Measurements from ENCODE around the gene GAS2.

Gene GAS2

DNA sequence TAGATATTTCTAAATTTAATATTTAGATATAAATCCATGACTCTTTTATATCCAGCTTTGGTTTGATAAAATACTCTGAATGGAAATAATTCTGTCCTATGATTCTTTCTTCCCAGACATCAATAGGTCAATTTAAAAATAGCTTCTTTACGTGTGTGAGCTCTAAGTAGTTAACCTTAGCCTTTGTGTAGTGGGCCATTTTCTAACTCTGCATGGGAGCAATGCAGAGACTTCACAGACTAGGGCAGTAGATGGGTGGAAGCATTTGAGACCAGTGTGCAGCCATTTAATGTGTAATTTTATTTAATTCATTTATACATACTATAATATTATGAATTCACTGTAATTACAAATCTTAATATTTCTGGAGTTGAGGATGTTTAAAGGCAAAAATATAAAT is 23.8 kb downstream of the GAS2 start:
- no peak for DNase-seq
- Mint-ChIP-seq H3K27ac (no peak overlapping the region), H3K36me3 (ENCODE audit: low read depth) (no peaks in the 10 kb centered on the region), H3K4me3 (no peak overlapping the region), H3K9me3 (no peaks in the 10 kb centered on the region), H3K27me3 (no peaks in the 10 kb centered on the region), H3K4me1 (ENCODE audit: low read depth) (peaks cover 13% of the 10 kb centered on the region)

DNA sequence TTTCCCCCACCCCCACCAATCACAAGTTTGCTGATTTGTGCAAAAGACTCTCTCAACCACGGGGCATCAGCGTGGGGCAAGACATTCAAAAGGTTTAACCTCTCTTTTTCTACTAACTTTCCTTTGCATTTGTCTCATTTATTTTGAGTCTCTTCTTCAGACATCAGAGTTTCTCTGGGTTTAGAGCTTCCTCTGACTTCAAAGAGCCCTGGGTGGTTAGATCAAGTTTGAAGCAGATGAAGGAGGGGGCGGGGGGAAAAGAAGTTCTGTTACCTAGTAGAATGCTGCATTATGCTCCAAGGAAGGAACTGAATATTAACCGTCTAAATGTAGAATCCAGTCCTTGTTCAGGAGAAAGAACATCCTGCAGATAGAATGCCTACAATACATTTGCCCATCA is 24.5 kb downstream of the GAS2 start:
- H3K4me3 Mint-ChIP-seq: peak overlapping the region; percentile 45
- DNase-seq: no peak
- H3K9me3 Mint-ChIP-seq: no peaks in the 10 kb centered on the region
- no peaks in the 10 kb centered on the region for H3K27me3 Mint-ChIP-seq
- no peaks in the 10 kb centered on the region for H3K36me3 Mint-ChIP-seq (ENCODE audit: low read depth)
- peak overlapping the region; percentile 81 for H3K27ac Mint-ChIP-seq
- peaks cover 13% of the 10 kb centered on the region for H3K4me1 Mint-ChIP-seq (ENCODE audit: low read depth)

DNA sequence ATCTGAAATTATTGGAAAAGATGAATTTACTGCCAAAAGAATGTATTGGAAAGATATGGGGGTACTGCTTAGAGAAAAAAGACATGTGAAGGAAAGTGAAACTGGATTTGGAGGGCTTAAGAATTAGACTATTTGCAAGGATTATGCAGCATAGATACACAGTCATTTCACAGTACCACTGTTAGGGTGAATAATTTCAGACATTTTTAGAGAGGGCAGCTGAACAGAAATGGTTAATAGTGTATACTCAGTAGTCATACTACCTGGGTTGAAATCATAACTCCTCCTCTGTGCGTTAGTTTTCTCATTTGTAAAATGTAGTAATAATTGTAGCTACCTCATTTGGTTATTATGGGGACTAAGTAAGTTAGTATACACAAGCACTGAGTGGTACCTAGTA is 33.0 kb downstream of the GAS2 start:
- no peaks in the 10 kb centered on the region for H3K27me3 Mint-ChIP-seq
- no peak overlapping the region for H3K4me3 Mint-ChIP-seq
- no peak for DNase-seq
- no peak overlapping the region for H3K27ac Mint-ChIP-seq
- H3K4me1 Mint-ChIP-seq (ENCODE audit: low read depth): peaks cover 21% of the 10 kb centered on the region
- no peaks in the 10 kb centered on the region for H3K36me3 Mint-ChIP-seq (ENCODE audit: low read depth)
- H3K9me3 Mint-ChIP-seq: no peaks in the 10 kb centered on the region

DNA sequence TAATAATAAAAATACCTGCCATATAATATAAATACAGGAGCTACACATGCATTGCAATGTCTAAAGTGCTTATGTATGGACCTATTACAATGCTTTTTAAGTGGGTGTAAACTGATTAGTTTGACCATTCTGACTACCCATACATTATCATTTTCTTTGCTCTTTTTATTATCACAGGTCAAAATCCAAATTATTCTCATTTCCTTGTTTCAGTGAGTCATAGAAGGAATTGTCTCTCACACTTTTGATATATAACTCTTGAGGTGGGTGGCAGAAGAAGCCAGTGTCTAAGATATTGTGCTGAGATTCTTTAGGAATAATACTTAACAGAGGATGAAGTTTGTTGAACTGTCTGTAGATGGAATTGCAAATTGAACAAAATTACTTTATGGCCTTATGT is 35.6 kb downstream of the GAS2 start:
- Mint-ChIP-seq H3K4me1 (ENCODE audit: low read depth) (peaks cover 21% of the 10 kb centered on the region), H3K27ac (no peak overlapping the region), H3K27me3 (no peaks in the 10 kb centered on the region), H3K36me3 (ENCODE audit: low read depth) (no peaks in the 10 kb centered on the region), H3K4me3 (no peak overlapping the region), H3K9me3 (no peaks in the 10 kb centered on the region)
- no peak for DNase-seq

DNA sequence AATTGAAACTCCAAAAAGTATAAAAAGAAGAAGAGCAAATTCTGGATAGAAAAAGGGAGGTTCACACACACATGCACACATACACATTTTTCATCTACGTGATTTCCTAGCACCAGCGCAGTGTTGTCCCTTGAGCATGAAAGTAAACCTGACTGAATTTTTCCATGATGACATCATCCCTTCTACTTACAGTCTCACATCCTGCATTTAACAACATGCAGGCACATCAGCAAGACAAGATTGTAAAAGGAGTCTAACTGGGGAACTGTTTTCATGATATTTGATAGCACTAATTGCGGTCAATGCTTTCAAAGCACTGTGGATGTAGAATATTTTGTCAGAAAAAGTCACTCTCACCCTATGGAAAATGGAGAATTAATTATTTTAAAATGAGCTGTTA is 36.6 kb downstream of the GAS2 start:
- H3K4me1 Mint-ChIP-seq (ENCODE audit: low read depth): peaks cover 21% of the 10 kb centered on the region
- no peaks in the 10 kb centered on the region for H3K27me3 Mint-ChIP-seq
- peak overlapping the region; percentile 88 for H3K27ac Mint-ChIP-seq
- H3K9me3 Mint-ChIP-seq: no peaks in the 10 kb centered on the region
- no peaks in the 10 kb centered on the region for H3K36me3 Mint-ChIP-seq (ENCODE audit: low read depth)
- DNase-seq: no peak
- H3K4me3 Mint-ChIP-seq: no peak overlapping the region

DNA sequence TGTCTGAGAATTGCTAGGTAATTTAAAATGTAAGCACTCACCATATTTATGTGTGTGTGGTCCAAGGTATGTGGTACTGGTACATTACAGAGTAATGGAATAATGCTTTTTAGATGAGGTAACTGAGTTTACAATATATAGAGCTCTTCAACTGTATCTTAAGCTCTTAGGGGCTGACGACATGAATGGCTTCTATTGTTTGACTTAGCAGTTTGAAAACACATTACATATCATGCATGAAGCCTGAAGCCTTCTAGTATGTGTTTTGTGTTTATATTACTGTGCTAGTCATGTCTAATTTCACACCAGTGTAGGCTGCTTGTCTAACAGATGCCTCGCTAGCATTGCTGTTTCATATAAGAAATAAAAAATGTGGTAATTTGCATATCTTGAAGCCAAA is 37.2 kb downstream of the GAS2 start:
- Mint-ChIP-seq H3K9me3 (no peaks in the 10 kb centered on the region), H3K27ac (peak overlapping the region; percentile 88), H3K27me3 (no peaks in the 10 kb centered on the region), H3K36me3 (ENCODE audit: low read depth) (no peaks in the 10 kb centered on the region), H3K4me3 (no peak overlapping the region), H3K4me1 (ENCODE audit: low read depth) (peaks cover 21% of the 10 kb centered on the region)
- no peak for DNase-seq

DNA sequence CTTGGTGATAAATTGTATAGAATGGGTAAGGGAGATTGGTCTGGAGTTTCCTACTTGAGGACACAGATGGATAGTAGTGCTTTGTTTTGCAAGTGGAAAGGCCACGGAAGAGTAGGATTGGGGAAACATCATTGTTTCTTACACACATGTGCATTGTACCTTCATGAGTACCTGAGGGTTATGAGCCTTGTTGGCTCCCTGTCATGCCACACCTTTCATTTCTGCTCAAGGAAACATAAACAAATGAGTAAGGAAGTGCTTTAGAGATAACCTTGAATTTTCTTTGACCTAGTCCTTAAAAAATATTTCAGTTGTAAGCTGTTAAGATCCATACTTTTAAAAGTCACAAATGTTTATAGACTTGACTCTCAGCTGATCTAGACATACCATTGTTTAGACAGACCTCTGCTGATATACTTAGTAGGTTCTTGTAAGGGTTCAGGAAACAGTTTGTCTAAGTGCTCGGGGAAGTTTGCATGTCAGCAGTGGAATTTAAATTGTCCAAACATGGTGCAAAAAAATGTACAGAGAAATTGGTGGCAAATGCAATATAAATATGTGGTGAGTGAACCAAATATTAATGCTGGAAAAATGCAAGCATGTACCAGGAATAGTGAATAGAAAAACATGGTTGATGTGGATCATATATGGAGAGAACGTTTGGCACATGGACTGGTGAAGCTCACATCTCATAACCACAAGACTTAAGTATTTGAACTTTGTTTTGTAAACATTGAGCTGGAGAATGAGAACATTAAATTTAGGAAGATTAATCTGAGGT is 40.9 kb downstream of the GAS2 start:
- no peaks in the 10 kb centered on the region for H3K9me3 Mint-ChIP-seq
- H3K27ac Mint-ChIP-seq: no peak overlapping the region
- H3K36me3 Mint-ChIP-seq (ENCODE audit: low read depth): no peaks in the 10 kb centered on the region
- H3K27me3 Mint-ChIP-seq: no peaks in the 10 kb centered on the region
- no peak for DNase-seq
- no peak overlapping the region for H3K4me3 Mint-ChIP-seq
- H3K4me1 Mint-ChIP-seq (ENCODE audit: low read depth): peaks cover 13% of the 10 kb centered on the region

DNA sequence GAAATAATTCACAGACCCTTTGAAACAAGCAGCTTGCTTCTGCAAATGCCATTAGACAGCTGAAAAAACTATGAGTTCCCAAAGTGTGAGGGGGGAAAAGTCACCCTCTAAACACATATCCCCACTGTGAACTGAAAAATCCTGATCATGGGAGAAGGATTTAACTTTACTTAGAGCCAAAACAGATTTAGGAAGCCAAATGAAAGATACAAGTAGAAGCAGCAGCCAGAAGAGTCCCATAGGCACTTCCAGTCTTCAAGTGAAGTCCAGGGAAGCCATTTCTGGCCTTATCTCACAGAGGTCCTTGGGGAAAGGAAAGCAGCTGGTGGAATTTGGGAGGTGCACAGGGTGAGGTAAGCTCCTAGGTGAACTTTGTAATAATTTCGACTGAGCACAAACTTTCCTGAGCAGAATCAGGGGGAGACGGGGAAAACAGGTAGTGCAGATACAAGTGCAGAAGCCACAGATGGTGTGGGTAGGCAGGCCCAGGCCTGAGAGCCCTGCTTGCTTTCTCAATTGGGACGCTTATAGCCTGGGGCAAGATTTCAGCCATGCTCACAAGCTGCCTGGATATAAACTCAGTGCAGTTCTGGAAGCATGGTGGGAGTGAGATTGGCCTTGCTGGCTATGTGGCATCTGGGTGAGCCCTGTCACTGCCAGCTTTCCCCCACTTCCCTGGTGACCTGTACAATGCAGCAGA is 44.8 kb downstream of the GAS2 start:
- Mint-ChIP-seq H3K9me3 (no peaks in the 10 kb centered on the region), H3K36me3 (ENCODE audit: low read depth) (no peaks in the 10 kb centered on the region), H3K4me1 (ENCODE audit: low read depth) (no peaks in the 10 kb centered on the region), H3K27ac (no peak overlapping the region), H3K27me3 (no peaks in the 10 kb centered on the region), H3K4me3 (no peak overlapping the region)
- no peak for DNase-seq

DNA sequence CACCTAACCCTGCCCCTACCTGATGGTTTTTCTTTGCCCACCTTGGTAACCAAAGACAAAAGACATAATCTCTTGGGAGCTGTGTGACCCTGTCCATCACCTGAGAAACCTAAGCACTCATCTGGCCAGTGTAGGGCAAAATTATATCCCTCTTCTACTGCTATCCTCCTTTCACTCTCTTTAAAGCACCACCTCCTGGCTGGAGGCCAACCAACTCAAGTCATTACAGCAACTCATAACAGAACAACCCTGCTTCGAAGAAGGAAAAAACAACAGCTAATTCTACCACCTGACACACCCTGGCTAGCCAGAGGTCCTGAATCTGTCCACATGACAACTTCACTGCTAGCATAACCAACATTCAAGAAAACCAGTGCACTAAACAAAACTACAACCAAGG is 45.5 kb downstream of the GAS2 start:
- no peaks in the 10 kb centered on the region for H3K36me3 Mint-ChIP-seq (ENCODE audit: low read depth)
- H3K27ac Mint-ChIP-seq: no peak overlapping the region
- no peak overlapping the region for H3K4me3 Mint-ChIP-seq
- H3K9me3 Mint-ChIP-seq: no peaks in the 10 kb centered on the region
- no peaks in the 10 kb centered on the region for H3K4me1 Mint-ChIP-seq (ENCODE audit: low read depth)
- DNase-seq: no peak
- no peaks in the 10 kb centered on the region for H3K27me3 Mint-ChIP-seq

DNA sequence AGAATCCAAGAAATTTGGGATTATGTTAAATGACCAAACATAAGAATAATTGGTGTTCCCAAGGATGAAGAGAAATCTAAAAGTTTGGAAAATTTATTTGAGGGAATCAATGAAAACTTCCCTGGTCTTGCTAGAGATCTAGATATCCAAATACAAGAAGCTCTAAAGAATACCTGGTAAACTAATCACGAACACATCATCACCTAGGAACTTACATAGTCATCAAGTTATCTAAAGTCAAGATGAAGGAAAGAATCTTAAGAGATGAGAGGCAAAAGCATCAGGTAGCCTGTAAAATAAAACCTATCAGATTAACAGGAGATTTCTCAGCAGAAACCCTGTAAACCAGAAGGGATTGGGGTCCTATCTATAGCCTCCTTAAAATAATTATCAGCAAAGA is 46.9 kb downstream of the GAS2 start:
- no peak for DNase-seq
- H3K4me1 Mint-ChIP-seq (ENCODE audit: low read depth): no peaks in the 10 kb centered on the region
- no peaks in the 10 kb centered on the region for H3K36me3 Mint-ChIP-seq (ENCODE audit: low read depth)
- no peak overlapping the region for H3K27ac Mint-ChIP-seq
- H3K27me3 Mint-ChIP-seq: no peaks in the 10 kb centered on the region
- H3K9me3 Mint-ChIP-seq: no peaks in the 10 kb centered on the region
- H3K4me3 Mint-ChIP-seq: no peak overlapping the region

DNA sequence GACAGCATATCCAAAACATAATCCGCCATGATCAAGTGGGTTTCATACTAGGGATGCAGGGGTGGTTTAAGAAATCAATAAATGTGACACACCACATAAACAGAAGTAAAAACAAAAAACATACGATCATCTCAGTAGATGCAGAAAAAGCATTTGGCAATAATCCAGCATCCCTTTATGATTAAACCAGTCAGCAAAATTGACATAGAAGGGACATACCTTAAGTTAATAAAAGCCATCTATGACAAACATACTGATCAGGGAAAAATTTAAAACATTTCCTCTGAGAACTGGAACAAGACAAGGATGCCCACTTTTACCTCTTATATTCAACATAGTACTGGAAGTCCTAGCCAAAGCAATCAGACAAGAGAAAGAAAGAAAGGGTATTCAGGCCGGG is 49.6 kb downstream of the GAS2 start:
- no peak for DNase-seq
- H3K36me3 Mint-ChIP-seq (ENCODE audit: low read depth): no peaks in the 10 kb centered on the region
- no peak overlapping the region for H3K27ac Mint-ChIP-seq

DNA sequence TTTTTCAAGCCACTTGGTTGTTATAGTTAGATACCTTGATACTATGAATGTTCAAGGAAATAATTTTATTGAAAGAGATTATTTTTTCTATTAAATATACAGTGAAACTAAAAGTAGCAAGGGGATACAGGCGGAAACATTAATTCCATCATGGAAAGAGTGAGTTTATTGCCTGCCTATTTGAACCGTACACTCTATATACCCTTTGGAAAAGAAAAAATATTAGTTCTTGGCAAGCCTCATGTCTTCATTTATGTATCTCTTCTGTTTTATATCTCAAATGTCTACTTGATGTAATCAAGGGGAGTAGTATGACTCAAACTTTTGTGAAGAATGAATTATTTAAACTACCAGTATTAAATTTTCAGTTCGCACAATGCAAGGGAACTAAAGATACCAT is 54.0 kb downstream of the GAS2 start:
- no peaks in the 10 kb centered on the region for H3K36me3 Mint-ChIP-seq (ENCODE audit: low read depth)
- no peaks in the 10 kb centered on the region for H3K27me3 Mint-ChIP-seq
- DNase-seq: no peak
- no peaks in the 10 kb centered on the region for H3K9me3 Mint-ChIP-seq
- no peak overlapping the region for H3K4me3 Mint-ChIP-seq
- H3K27ac Mint-ChIP-seq: no peak overlapping the region
- no peaks in the 10 kb centered on the region for H3K4me1 Mint-ChIP-seq (ENCODE audit: low read depth)

More for the DNA sequence above, 49.6 kb downstream of the GAS2 start:
- Mint-ChIP-seq H3K4me1 (ENCODE audit: low read depth) (no peaks in the 10 kb centered on the region), H3K27me3 (no peaks in the 10 kb centered on the region), H3K4me3 (no peak overlapping the region), H3K9me3 (no peaks in the 10 kb centered on the region)

DNA sequence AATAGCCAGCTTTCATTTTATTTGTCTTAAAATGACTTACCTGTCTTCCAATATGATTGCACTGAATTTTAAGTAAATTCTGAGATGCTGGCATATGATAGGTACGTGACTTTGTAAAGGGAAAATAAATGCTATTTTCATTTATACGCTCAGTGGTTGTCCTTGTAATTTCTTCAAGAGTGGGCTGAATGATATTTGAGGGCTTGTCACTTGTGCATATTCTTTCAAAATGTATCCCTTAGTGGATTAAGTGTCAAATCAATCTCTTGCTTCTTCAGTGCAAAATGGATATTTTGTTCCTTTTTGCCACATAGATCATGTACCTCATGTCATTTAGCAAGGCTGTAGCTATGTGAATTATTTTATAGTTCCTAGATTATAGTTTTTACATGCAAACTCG is 56.9 kb downstream of the GAS2 start:
- H3K27ac Mint-ChIP-seq: no peak overlapping the region
- no peaks in the 10 kb centered on the region for H3K27me3 Mint-ChIP-seq
- DNase-seq: no peak
- no peaks in the 10 kb centered on the region for H3K36me3 Mint-ChIP-seq (ENCODE audit: low read depth)
- H3K9me3 Mint-ChIP-seq: no peaks in the 10 kb centered on the region
- no peak overlapping the region for H3K4me3 Mint-ChIP-seq
- no peaks in the 10 kb centered on the region for H3K4me1 Mint-ChIP-seq (ENCODE audit: low read depth)

DNA sequence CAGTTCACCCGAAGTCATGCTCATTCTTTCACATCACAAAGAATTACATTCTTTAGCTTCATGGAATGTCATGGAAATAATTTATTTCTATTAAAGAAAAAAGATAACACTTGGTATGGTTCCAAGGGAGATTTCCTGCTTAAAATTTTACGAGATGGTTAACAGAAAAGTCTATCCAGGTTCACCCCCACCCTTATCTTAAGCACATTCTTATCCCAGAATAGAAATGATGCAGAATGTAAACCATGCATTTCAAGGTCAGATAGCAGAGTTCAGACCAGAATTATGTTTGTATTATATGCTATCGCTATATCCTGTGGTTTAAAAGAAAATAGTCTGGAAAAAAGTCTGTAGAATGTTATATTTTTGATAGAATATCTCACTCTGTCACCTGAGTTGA is 58.7 kb downstream of the GAS2 start:
- H3K4me3 Mint-ChIP-seq: no peak overlapping the region

DNA sequence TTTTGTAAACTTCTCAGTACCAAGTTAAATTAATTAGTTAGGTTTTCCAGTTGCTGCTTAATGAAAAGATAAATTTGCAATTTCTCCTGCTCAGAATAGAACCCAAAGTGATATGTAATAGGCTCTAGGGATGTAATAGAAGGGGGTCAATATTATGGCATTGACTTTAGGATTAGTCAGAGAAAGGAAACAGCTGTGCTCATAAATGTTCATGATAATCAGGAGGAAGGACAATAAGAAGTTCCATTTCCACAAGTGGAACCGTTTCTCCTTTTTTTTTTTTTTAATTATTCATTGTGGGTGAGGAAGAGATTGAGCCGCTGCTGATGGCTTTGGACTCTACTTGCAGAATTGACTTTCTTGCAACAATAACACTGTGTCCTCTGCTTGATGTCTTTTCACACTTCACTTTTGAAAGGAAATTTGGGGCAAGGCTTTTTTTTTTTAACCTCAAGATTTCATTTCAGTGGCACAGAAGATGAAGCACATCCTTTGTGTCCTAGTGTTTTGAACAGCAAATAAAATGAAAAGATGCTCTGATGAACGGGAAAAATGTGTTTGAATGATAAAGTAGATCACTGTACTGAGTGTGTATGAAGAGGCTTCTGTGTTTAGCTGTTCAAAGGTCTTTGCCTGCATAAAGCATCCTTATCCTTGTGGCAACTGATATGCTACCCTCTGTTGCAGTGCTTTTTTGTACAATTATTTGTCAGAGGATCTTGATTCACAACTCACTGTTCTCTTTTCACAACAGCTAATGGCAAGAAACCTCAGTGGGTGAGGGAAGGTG is 62.4 kb downstream of the GAS2 start:
- Mint-ChIP-seq H3K9me3 (no peaks in the 10 kb centered on the region), H3K36me3 (ENCODE audit: low read depth) (no peaks in the 10 kb centered on the region), H3K4me3 (no peak overlapping the region), H3K27ac (no peak overlapping the region), H3K4me1 (ENCODE audit: low read depth) (no peaks in the 10 kb centered on the region), H3K27me3 (no peaks in the 10 kb centered on the region)
- no peak for DNase-seq

More for the DNA sequence above, 58.7 kb downstream of the GAS2 start:
- no peak overlapping the region for H3K27ac Mint-ChIP-seq
- H3K36me3 Mint-ChIP-seq (ENCODE audit: low read depth): no peaks in the 10 kb centered on the region
- no peaks in the 10 kb centered on the region for H3K4me1 Mint-ChIP-seq (ENCODE audit: low read depth)
- H3K9me3 Mint-ChIP-seq: no peaks in the 10 kb centered on the region
- no peak for DNase-seq
- H3K27me3 Mint-ChIP-seq: no peaks in the 10 kb centered on the region
